Activated CD4-positive, alpha-beta T cell treated with anti-CD3 and anti-CD28 coated beads, Interleukin-2, amount 50 U/mL, for 48 hours (primary cell): ENCODE data around the gene PPP2R5A.

Experiments used
- DNase-seq, 2 experiments: peaks; one replicate each; pipeline ENCODE4 v3.0.0-alpha.2; 2020

The PPP2R5A gene

GRCh38 chr1:212284744-212285684 is at the start of gene PPP2R5A:
PPP2R5A (plus strand) TSS chr1:212285410; CDS start chr1:212286111, 701 bp downstream.
- DNase-seq = peak; percentile 97 to 98

GRCh38 chr1:212235857-212236256 is 49.4 kb upstream of the PPP2R5A start:
- DNase-seq = no peak

DNA sequence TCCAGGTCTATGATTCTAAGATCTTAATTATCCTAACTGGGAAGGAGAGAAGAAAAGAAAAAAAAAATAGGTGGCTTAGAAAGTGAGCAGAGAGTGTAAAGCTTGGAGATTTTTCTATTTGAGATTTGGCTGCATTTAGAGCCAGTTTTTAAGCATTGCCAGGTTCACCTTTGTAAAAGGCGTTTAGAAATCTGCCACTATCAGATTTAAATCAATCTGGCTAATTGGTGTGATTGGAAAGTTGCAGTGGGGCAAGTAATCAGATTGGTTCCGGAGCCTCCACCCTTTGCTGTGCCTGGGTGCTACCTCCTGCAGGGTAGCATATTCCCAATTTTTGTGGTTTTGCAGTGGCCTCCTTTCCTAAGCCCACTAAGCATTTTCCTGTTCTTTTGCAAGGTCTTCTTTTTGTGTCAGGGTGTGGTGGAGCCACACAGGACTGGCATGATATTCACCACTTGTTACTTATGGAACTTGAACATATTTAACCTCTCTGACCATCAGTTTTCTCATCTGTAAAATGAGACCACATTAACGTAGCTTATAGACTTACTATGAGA is 48.5 kb upstream of the PPP2R5A start:
- DNase-seq = no peak

DNA sequence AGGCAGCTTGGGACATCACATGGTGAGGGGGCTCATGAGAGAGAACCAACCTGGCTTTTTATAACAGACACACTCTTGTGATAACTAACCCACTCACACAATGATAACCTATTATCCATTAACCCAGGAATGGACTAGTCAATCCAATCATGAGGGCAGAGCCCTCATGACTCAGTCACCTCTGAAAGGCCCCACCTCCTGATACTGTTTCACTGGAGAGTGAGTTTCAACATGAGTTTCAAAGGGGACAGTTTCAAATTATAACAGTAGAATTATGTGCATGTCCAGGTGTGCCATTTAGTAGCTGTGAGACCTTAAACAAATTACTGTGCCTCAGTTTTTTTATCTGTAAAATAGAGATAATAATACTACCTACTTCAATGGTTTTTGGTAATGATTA is 47.6 kb upstream of the PPP2R5A start:
- no peak for DNase-seq

- DNase-seq = no peak
These were observed 46.7 kb upstream of the PPP2R5A start for GRCh38 chr1:212238552-212238951.

DNA sequence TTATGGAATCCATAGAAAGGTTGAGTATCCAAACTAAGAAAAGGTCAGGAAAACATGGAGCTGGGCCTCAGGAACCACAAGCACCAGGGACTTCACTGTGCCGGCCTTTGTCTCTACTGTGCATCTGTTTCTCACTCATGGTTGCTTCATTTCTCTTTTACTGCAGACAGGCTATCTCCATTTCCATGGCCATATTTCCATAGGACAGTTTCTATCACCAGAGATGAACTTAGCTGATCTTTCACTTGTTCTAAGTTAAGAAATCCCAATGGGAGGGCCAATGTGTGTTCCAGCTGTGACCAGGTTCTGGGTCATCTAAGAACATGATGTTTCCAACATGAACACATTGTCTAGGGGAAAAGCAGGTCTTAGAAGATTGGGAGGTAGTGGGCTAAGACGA is 43.7 kb upstream of the PPP2R5A start:
- DNase-seq = no peak

- no peak for DNase-seq
These were observed 43.3 kb upstream of the PPP2R5A start for GRCh38 chr1:212241957-212242287.

GRCh38 chr1:212242288-212242984 is 42.8 kb upstream of the PPP2R5A start:
- DNase-seq = no peak

DNA sequence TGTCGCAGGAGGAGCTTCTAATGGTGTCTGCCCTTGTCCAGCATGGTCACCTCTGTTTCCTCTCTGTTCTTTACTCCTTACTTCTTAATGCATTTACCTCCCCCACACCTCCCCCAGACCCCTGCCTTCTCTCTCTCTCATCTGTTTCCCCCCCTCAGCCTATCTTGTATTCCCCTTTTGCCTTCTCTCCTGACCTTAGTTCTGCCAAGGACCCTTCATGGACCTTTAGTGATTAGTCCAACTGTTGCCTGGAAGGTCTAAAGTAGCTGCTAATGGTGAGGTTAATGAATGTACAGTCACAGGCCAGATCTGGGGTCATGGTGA is 42.3 kb upstream of the PPP2R5A start:
- DNase-seq = no peak

DNA sequence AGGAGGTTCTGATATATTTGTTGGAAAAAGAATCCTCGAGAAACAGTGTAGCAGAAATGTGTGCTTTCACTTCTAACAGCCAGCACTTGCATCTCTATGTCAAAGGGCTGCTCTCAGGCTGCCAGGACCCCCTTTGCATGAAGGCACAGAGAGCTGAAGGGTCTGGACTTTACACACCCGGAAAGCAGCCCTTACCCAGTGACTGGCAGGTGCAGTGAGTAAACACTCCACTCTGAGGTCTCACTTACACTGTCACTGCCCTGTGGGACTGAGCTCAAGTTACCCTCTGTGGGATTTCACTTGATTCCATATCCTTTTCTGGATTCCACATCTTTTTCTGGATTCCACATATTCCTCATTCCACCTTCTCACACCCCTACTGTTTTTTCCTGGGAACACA is 40.8 kb upstream of the PPP2R5A start:
- DNase-seq = no peak

DNA sequence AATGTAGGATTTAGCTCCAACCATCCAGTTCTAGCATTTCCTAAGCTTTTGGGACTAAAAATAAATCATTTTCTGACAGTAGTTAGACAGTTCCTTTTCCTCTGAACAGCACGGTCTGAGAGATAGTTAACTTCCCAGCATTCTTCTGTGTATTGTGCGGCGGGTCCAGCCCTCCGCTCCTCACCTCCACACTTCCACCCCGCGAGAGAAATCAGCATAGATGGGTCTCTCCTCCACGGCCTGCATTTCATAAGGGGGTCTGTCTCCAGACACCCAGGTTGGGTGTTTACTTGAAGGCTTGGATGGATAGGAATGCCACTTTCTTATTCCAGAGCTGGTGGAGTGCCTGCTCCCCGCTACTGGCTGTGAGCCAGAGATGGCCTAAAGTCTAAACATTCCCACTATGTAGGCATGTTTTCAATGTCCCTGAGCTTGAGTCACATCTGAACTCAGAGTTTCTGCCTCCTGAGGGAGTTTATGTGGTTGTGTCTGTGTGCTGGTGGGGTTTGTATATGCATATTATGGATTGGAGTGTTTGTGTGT is 38.0 kb upstream of the PPP2R5A start:
- DNase-seq = no peak

- DNase-seq = no peak
These were observed 37.2 kb upstream of the PPP2R5A start for GRCh38 chr1:212247988-212248387.

DNA sequence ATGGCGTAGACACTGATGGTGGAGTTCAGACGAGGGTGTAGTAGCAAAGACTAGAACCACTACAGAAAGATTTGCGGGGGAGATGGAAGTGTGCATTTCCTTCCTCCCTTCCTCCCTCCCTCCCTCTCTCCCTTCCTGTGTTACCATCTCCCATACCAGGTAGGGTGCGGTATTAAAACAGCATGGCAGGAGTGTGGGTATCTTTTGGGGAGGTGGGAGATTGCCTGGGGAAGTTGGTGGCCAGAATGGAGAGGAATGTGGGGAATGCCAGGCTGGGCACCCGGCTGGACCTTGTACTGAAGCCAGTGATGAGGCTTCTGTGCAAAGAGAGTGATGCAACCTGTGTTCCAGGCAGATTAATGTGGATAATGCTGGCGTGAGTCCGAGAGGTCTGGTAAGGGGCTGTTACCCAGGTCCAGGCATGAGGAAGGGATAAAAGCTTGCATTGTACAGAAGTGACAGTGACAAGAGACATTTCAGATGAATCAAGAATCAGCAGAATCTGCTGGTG is 30.3 kb upstream of the PPP2R5A start:
- DNase-seq = no peak

GRCh38 chr1:212255705-212256307 is 29.4 kb upstream of the PPP2R5A start:
- no peak for DNase-seq

DNA sequence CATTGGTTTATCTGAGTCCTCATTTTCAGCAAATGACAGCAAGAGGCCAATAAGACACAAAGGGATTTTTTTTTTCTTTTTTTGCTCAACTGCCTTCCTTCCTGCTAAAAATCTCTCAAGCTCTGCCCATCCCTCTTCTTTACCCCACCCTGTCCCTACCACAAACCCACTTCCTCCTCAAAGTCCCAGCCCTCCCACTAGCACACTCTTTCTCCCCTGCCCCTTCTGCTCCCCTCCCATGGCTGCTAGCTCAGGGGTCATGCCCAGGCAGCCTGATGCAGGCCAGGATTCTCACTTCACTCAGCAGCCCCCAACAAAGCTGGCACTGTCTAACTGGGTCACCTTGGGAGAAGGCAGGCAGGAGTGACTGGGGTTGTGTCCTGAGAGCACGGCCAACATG is 28.8 kb upstream of the PPP2R5A start:
- peak in 1 of 2 experiments; percentile 14 for DNase-seq

GRCh38 chr1:212257157-212257556 is 28.1 kb upstream of the PPP2R5A start:
- DNase-seq = no peak

GRCh38 chr1:212259693-212260480 is 25.3 kb upstream of the PPP2R5A start:
- no peak for DNase-seq

GRCh38 chr1:212260557-212261355 is 24.5 kb upstream of the PPP2R5A start:
- DNase-seq = no peak

DNA sequence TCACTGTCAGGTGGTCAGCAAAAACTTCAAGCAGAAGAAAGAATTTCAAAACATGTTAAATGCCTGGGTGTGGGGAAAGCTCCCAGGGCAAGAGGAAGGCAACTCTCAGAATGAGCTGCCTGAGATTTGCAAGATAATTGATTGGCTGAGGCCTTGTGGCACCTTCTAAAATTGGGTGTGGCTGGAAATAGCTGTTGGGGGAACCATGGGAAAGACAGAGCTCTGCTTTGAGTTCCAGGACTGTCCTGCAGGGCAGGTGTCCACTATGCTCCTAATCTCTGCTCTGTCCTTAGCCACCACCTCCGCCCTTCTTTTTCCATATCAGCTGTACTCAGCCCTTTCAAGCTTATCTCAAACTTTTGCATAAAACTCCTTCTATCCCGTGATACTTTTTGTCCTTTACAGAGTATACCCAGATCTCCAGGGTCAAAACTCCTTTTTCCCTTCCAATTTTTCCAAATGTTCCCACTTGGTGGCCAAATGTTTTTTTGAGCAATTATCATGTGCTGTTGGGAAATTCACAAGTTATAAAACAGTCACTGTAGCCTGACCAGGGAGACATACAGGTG is 23.8 kb upstream of the PPP2R5A start:
- no peak for DNase-seq

- DNase-seq = no peak
These were observed 18.2 kb upstream of the PPP2R5A start for GRCh38 chr1:212267017-212267416.

DNA sequence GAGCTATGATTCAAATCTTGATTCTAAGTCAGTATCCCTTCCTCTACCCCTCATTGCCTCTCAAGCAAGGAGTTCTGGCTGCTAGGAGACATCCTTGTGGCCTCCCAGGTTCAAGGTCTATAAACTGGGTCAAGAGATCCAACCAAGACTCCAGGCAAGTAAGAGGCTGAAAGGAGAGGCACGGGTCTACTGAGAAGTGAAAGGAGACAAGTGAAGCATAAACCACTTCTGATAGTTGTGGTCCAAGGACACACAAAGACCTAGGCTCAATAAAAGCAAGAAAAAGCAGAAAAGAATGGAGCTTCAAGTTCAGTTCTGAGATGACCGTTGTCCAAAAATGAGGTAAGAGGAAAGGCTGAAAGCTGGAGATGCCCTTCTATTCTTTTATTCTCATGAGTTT is 17.8 kb upstream of the PPP2R5A start:
- DNase-seq = no peak
